ENCODE results near the gene PTPN1. TPM values are rescaled to one million over a fixed set of nuclear protein-coding genes. Genes with fewer than 3 reads are reported as not detected.

PTPN1 gene
- total and polyA plus RNA-seq, 2 experiments from 2014 or later: 16.9 to 26.4 TPM

DNA sequence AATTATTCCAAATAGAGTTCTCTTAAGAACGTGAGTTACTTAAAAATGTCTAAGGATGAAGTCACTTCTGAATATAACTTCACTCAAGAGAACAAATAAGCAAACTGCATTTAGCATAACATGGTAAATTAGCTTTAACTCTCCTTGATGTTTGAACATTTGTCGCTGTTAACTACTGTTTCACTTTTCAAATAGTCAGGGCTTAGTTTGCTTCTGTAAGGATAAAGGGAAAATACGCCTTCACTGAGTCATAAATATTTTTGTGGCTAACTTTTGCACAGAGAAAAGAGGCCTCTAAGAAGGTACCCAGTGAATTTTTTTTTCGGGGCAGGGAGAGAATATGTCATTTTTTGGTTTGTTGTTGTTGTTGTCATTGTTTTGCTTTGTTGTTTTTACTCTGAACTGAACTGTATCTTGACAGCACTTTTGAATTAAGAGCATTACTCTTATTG lies 8.1 kb downstream of the PTPN1 start (continued):
- TF ChIP-seq, protein P1, sequence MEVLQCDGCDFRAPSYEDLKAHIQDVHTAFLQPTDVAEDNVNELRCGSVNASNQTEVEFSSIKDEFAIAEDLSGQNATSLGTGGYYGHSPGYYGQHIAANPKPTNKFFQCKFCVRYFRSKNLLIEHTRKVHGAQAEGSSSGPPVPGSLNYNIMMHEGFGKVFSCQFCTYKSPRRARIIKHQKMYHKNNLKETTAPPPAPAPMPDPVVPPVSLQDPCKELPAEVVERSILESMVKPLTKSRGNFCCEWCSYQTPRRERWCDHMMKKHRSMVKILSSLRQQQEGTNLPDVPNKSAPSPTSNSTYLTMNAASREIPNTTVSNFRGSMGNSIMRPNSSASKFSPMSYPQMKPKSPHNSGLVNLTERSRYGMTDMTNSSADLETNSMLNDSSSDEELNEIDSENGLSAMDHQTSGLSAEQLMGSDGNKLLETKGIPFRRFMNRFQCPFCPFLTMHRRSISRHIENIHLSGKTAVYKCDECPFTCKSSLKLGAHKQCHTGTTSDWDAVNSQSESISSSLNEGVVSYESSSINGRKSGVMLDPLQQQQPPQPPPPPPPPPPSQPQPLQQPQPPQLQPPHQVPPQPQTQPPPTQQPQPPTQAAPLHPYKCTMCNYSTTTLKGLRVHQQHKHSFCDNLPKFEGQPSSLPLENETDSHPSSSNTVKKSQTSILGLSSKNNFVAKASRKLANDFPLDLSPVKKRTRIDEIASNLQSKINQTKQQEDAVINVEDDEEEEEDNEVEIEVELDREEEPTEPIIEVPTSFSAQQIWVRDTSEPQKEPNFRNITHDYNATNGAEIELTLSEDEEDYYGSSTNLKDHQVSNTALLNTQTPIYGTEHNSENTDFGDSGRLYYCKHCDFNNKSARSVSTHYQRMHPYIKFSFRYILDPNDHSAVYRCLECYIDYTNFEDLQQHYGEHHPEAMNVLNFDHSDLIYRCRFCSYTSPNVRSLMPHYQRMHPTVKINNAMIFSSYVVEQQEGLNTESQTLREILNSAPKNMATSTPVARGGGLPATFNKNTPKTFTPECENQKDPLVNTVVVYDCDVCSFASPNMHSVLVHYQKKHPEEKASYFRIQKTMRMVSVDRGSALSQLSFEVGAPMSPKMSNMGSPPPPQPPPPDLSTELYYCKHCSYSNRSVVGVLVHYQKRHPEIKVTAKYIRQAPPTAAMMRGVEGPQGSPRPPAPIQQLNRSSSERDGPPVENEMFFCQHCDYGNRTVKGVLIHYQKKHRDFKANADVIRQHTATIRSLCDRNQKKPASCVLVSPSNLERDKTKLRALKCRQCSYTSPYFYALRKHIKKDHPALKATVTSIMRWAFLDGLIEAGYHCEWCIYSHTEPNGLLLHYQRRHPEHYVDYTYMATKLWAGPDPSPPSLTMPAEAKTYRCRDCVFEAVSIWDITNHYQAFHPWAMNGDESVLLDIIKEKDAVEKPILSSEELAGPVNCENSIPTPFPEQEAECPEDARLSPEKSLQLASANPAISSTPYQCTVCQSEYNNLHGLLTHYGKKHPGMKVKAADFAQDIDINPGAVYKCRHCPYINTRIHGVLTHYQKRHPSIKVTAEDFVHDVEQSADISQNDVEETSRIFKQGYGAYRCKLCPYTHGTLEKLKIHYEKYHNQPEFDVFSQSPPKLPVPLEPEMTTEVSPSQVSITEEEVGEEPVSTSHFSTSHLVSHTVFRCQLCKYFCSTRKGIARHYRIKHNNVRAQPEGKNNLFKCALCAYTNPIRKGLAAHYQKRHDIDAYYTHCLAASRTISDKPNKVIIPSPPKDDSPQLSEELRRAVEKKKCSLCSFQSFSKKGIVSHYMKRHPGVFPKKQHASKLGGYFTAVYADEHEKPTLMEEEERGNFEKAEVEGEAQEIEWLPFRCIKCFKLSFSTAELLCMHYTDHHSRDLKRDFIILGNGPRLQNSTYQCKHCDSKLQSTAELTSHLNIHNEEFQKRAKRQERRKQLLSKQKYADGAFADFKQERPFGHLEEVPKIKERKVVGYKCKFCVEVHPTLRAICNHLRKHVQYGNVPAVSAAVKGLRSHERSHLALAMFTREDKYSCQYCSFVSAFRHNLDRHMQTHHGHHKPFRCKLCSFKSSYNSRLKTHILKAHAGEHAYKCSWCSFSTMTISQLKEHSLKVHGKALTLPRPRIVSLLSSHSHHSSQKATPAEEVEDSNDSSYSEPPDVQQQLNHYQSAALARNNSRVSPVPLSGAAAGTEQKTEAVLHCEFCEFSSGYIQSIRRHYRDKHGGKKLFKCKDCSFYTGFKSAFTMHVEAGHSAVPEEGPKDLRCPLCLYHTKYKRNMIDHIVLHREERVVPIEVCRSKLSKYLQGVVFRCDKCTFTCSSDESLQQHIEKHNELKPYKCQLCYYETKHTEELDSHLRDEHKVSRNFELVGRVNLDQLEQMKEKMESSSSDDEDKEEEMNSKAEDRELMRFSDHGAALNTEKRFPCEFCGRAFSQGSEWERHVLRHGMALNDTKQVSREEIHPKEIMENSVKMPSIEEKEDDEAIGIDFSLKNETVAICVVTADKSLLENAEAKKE (CRISPR knock-in tag; IDR thresholded peaks at IDR 0.05): no peak
- no peak for TF ChIP-seq EZH2 (IDR thresholded peaks at IDR 0.05; ENCODE audit: low read depth, unreplicated experiment)
- no peak for TF ChIP-seq EZH2phosphoT487 (IDR thresholded peaks at IDR 0.05; ENCODE audit: unreplicated experiment)
- TF ChIP-seq, protein P2, sequence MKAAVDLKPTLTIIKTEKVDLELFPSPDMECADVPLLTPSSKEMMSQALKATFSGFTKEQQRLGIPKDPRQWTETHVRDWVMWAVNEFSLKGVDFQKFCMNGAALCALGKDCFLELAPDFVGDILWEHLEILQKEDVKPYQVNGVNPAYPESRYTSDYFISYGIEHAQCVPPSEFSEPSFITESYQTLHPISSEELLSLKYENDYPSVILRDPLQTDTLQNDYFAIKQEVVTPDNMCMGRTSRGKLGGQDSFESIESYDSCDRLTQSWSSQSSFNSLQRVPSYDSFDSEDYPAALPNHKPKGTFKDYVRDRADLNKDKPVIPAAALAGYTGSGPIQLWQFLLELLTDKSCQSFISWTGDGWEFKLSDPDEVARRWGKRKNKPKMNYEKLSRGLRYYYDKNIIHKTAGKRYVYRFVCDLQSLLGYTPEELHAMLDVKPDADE (IDR thresholded peaks at IDR 0.05): no peak
- no peak for TF ChIP-seq ZNF114 (CRISPR knock-in tag; IDR thresholded peaks at IDR 0.05)
- TF ChIP-seq STAT1 (IDR thresholded peaks at IDR 0.05; ENCODE audit: unreplicated experiment): no peak
- no peak for TF ChIP-seq CREB1 (CRISPR knock-in tag; IDR thresholded peaks at IDR 0.05; ENCODE audit: low read depth)
- no peak for TF ChIP-seq POLR2AphosphoS5 (IDR thresholded peaks at IDR 0.05; ENCODE audit: low read depth)

All from GM23338 (cell line).